Right atrium auricular region (tissue), 2 donors: ENCODE results near the gene SUCLG2. TPM values are rescaled to one million over a fixed set of nuclear protein-coding genes. Genes with fewer than 3 reads are reported as not detected.

Experiments
- DNase-seq: peaks from one replicate; pipeline ENCODE4 v3.0.0-alpha.2; 2019; ENCODE audit warnings: low spot score
- H3K27ac ChIP-seq, 2 donors: fragments of 200-600 bp; sonication (generic); 1 replicate in 1 of 2; 2 replicates in 1 of 2; pipeline ENCODE4 v1.5.1; 2016 to 2019
- H3K27me3 ChIP-seq, 2 donors: fragments of 200-600 bp; sonication (generic); one replicate each; pipeline versions ENCODE4 v1.5.1 to v1.6.0; 2017 to 2019
- H3K36me3 ChIP-seq: fragments of 200-600 bp; sonication (generic); one replicate; pipeline ENCODE4 v1.5.1; 2016
- H3K4me1 ChIP-seq, 2 donors: fragments of 200-600 bp; sonication (generic); one replicate each; pipeline versions ENCODE4 v1.5.1 to v1.6.0; 2017 to 2019
- H3K4me3 ChIP-seq, 2 donors: fragments of 200-600 bp; sonication (generic); 1 replicate in 1 of 2; 2 replicates in 1 of 2; pipeline ENCODE4 v1.5.1; 2017 to 2019; ENCODE audit warnings: mild to moderate bottlenecking in 1 of 2, moderate library complexity in 1 of 2
- H3K9me3 ChIP-seq, 2 donors: fragments of 200-600 bp; sonication (generic); one replicate each; pipeline ENCODE4 v1.5.1; 2019
- total RNA-seq, 2 donors: library from RNA; depleted of rRNA; stranded (reverse); fragments of >200 nt; gene quantifications; one replicate each; pipeline ENCODE4 v1.1.0, GENCODE V29; 2016
- TF ChIP-seq, protein P1 (sequence below), 2 donors: fragments of 200-600 bp; sonication (generic); IDR thresholded peaks; one replicate each; pipeline ENCODE4 v1.5.1; 2019; ENCODE audit warnings: antibody characterized with exemption in 2 of 2

Gene SUCLG2
- total RNA-seq, 2 donors from 2014 or later = 39.0 to 81.5 TPM

DNA sequence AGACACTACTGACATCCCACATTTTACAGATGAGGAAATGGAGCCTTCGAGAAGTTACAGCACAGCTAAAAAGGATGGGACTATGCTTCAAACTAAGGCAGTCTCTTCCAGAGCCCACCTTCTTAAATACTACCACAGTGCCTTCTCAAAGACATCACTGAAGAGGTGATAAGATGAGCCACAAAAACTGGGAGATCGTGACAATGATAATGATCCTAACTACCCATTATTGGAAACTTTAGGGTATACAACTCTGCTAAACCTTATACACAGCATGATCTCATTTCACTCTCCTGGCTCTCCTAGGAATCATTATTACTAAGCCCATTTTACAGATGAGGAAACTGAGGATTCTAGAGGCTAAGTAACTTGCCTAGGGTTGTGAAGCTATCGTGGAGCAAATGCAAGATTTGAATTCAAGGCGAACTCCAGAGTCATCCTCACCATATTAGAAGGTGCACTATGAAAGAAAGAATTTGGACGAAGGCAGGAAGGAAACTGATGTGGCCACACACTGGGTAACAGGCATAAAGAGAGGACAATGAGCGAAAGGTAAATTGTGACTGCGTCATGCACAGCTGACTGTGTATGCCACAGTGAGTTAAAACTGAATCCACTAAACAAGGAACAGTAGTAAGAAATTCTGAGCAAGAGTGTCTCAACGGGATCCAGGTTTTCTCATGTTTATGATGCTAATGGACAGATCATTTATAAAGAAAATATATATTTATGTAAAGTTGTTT is 55.4 kb downstream of the SUCLG2 start:
- H3K27ac ChIP-seq = no peak overlapping the region
- H3K9me3 ChIP-seq = no peaks in the 10 kb centered on the region
- H3K4me1 ChIP-seq = no peaks in the 10 kb centered on the region
- TF ChIP-seq, protein P1, sequence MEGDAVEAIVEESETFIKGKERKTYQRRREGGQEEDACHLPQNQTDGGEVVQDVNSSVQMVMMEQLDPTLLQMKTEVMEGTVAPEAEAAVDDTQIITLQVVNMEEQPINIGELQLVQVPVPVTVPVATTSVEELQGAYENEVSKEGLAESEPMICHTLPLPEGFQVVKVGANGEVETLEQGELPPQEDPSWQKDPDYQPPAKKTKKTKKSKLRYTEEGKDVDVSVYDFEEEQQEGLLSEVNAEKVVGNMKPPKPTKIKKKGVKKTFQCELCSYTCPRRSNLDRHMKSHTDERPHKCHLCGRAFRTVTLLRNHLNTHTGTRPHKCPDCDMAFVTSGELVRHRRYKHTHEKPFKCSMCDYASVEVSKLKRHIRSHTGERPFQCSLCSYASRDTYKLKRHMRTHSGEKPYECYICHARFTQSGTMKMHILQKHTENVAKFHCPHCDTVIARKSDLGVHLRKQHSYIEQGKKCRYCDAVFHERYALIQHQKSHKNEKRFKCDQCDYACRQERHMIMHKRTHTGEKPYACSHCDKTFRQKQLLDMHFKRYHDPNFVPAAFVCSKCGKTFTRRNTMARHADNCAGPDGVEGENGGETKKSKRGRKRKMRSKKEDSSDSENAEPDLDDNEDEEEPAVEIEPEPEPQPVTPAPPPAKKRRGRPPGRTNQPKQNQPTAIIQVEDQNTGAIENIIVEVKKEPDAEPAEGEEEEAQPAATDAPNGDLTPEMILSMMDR (IDR thresholded peaks at IDR 0.05) = no peak
- H3K4me3 ChIP-seq = no peak overlapping the region
- peaks cover 12% of the 10 kb centered on the region for H3K36me3 ChIP-seq
- no peaks in the 10 kb centered on the region for H3K27me3 ChIP-seq
- DNase-seq = no peak

GRCh38 chr3:67595424-67595823 is 59.0 kb downstream of the SUCLG2 start:
- H3K4me1 ChIP-seq = no peaks in the 10 kb centered on the region
- H3K9me3 ChIP-seq = no peaks in the 10 kb centered on the region
- TF ChIP-seq, protein P1 (IDR thresholded peaks at IDR 0.05) = no peak
- no peaks in the 10 kb centered on the region for H3K27me3 ChIP-seq
- no peak overlapping the region for H3K27ac ChIP-seq
- no peak overlapping the region for H3K4me3 ChIP-seq
- H3K36me3 ChIP-seq = peaks cover 12% of the 10 kb centered on the region
- no peak for DNase-seq

DNA sequence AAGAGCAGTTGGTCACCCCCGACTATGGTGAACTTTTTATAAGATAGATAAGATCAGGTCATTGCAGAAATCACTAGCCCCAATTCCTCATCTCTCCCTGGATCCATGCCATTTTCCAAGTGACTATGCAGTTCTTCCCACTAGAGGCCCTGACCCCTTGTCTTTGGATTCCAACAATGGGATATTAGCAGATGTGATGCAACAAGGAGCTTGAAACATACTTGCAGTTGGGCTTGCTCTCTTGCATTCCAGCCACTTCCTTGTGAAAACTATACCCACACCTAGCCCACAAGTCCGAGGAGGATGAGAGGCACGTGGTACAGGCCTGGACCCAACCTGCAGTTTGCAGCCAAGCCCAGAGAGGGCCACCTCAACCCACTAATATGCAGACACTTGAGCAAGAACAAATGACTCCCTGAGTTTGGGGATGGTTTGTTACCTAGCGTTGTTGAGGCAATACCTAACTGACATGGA is 60.6 kb downstream of the SUCLG2 start:
- H3K4me3 ChIP-seq = no peak overlapping the region

GRCh38 chr3:67592057-67592456 is 62.4 kb downstream of the SUCLG2 start:
- no peak overlapping the region for H3K27ac ChIP-seq
- H3K9me3 ChIP-seq = no peaks in the 10 kb centered on the region
- no peaks in the 10 kb centered on the region for H3K27me3 ChIP-seq
- TF ChIP-seq, protein P1 (IDR thresholded peaks at IDR 0.05) = no peak
- H3K4me1 ChIP-seq = no peaks in the 10 kb centered on the region
- H3K36me3 ChIP-seq = no peaks in the 10 kb centered on the region
- H3K4me3 ChIP-seq = no peak overlapping the region
- DNase-seq = no peak

More for the DNA sequence above, 60.6 kb downstream of the SUCLG2 start:
- Histone ChIP-seq H3K4me1 (no peaks in the 10 kb centered on the region), H3K9me3 (no peaks in the 10 kb centered on the region), H3K27me3 (no peaks in the 10 kb centered on the region), H3K27ac (no peak overlapping the region), H3K36me3 (peaks cover 8% of the 10 kb centered on the region)
- no peak for DNase-seq
- TF ChIP-seq, protein P1 (IDR thresholded peaks at IDR 0.05) = no peak

- H3K4me3 ChIP-seq = no peak overlapping the region
- no peaks in the 10 kb centered on the region for H3K36me3 ChIP-seq
- no peak overlapping the region for H3K27ac ChIP-seq
- TF ChIP-seq, protein P1 (IDR thresholded peaks at IDR 0.05) = no peak
- H3K27me3 ChIP-seq = no peaks in the 10 kb centered on the region
- peaks cover 0 to 11% of the 10 kb centered on the region in 2 donors for H3K4me1 ChIP-seq
- no peak for DNase-seq
- H3K9me3 ChIP-seq = no peaks in the 10 kb centered on the region
Observed at GRCh38 chr3:67587811-67588210, 66.6 kb downstream of the SUCLG2 start.
